Endometrial microvascular endothelial cells (primary cell): ENCODE measurements around the gene WDR70. TPM values are rescaled to one million over a fixed set of nuclear protein-coding genes. Genes with fewer than 3 reads are reported as not detected.
"Not testable (repeated sequence)": the region's sequence is repeated elsewhere in the genome, so short reads cannot be mapped to it uniquely, and the experiment has no call there.

Experiments
- in situ Hi-C: cut with HindIII; loops from 2 replicates; pipeline ENCODE4 v1.10.0; 2017; ENCODE audit warnings: low sequenced_read_pairs, low pct_unique_long_range_greater_than_20kb; ENCODE audit errors: inconsistent ontology term
- total RNA-seq: library from RNA; depleted of rRNA; stranded (reverse); fragments of >200 nt; gene quantifications from one replicate; pipeline ENCODE4 v1.2.3, GENCODE V29; 2015; ENCODE audit errors: inconsistent ontology term

WDR70 gene
- total RNA-seq, 1 donor from 2014 or later, result 19.3 TPM

GRCh38 chr5:37767961-37768360 lies 388.8 kb downstream of the WDR70 start:
- in situ Hi-C loops, result no loop called here

GRCh38 chr5:37768371-37768770 lies 389.3 kb downstream of the WDR70 start:
- in situ Hi-C loops, result no loop called here

- in situ Hi-C loops, result no loop called here
Observed at GRCh38 chr5:37769108-37769507, 390.0 kb downstream of the WDR70 start.

- in situ Hi-C loops, result no loop called here
Observed at GRCh38 chr5:37769840-37770239, 390.7 kb downstream of the WDR70 start.

GRCh38 chr5:37770786-37771185 lies 391.7 kb downstream of the WDR70 start:
- in situ Hi-C loops, result no loop called here

- in situ Hi-C loops, result no loop called here
Observed at GRCh38 chr5:37771203-37771611, 392.1 kb downstream of the WDR70 start.

DNA sequence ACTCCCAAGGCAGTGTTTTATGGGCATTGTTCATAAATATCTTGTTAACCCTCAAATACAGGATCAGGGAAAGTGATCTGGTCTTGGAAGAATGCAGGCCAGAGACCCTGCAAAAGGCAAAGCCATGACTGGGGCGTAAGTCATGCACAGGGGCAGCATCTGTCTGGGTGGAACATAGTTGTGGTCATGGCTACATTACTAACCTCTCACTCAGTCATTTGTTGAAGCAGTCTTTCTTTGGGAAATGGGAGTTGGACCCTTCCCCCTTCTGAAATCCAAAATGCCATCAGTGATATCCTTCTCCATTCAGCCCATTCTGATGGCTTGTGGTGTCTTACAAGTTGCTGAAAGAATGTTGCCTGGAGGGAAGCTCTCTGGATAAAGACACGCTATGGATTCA lies 392.6 kb downstream of the WDR70 start:
- in situ Hi-C loops, result no loop called here

DNA sequence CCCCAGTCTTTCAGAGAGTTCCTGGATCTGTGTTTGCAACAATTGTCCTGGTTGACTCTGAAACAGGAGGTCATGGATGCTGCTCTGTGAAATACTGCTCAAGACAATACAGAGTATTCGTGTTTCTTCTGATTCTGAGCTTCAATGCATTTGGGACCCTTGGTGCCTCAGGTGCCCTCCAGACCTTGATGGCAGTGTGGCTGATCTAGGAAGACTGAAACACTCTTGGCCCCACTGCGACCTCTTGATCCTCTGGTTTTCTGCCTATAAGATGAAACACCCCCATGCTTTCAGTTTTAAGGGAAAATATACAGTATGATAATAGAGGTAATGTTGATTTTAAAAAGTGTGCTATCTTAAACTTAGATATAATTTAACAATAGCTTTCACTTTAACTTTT lies 393.1 kb downstream of the WDR70 start:
- in situ Hi-C loops, result no loop called here

DNA sequence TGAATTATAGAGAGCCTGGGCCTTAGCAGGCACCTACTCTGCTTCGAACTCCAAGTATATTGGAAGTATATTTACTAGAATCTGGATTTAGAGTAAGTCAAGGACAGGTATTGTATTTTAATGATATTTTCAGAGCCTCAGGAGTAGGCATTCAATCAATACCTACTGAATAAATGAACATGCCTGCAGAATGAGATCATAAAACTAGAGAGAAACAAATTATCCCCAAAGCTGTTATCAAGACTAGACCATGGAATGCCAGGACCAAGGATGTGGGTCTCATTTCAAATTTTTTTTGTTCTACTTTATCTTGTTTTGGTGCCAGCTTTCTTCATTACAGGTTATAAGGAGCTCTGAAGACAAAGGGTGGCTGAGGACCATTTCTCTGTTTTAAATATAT lies 394.7 kb downstream of the WDR70 start:
- in situ Hi-C loops, result no loop called here

DNA sequence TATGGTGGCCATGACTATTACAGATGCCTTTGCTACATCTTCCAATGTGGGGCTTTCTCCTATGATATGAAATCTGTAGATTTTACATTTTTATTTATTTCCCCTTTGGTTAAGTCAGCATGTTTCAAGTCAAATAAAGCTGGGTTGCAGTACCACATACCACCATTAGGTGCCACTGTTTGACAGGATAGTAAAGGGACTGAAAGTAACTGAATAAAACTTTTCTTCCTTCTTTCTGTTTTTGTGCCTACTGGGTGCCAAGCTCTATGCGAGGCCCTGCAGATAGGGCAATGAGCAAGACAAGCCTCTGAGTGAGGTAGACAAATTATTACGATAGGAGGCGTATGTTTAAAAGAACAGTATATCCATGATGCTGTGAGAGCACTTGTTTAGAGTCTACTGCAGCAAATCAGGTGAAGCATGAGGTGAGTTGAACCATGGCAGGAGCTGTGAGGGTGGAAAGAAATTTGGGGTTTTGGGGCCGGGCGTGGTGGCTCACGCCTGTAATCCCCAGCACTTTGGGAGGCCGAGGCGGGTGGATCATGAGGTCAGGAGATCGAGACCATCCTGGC lies 395.9 kb downstream of the WDR70 start:
- in situ Hi-C loops, result no loop called here

DNA sequence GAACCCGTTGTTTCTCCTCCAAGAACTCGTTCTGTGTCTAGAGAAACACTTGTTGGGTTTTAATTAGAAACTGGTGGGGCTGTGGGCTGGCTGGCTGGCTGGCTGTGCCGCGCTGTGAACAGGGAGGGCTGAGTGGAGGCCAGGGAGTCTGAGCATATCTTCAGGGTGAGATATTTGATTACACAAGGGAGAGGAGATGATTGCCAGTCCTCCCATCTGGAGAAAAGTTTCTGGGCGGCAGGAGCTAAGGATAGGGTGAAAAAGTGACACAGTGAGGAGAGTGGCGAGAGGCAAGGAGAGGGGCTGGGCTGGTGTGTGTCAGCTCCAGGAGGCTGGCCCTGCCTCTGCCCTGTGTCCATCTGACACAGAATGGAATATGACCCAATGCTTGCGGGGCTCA lies 397.7 kb downstream of the WDR70 start:
- in situ Hi-C loops, result no loop called here

GRCh38 chr5:37777432-37778130 lies 398.5 kb downstream of the WDR70 start:
- in situ Hi-C loops, result no loop called here

DNA sequence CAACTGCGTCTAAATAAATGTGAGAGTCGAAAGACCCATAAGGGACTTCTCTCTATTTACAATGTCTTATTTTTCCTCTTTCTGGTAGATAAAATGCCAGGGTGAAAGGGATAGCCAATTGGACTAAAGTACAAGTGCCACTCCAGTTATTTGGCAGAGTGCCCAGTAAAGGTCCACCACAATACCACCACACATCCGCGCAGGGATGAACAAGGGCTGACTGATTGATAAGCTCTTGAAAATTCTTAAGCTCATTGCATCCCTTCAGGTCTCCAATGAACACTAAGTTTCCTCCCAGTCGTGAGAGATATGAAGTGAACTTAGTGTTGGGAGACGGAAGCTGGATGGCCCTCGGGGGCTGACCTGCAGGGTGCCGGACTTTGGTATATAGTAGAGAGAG lies 402.3 kb downstream of the WDR70 start:
- in situ Hi-C loops, result not testable (repeated sequence)

DNA sequence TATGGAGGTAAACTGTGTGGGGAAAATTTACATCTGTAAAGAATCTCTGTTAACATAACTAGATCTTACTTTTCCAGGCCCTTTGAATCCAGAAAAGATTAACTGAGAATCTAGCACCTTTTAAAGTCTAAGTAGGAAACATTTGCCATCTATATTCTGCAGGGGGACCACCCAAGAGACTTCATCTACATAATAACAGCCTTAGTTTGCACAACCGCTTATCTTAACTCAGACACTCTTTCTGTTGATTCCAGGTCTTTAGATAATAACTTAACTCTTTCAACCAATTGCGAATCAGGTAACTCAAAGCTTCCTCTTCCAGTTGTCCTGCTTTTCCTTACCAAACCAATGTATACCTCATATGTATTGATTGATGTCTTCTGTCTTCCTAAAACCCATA lies 407.3 kb downstream of the WDR70 start:
- in situ Hi-C loops, result no loop called here

DNA sequence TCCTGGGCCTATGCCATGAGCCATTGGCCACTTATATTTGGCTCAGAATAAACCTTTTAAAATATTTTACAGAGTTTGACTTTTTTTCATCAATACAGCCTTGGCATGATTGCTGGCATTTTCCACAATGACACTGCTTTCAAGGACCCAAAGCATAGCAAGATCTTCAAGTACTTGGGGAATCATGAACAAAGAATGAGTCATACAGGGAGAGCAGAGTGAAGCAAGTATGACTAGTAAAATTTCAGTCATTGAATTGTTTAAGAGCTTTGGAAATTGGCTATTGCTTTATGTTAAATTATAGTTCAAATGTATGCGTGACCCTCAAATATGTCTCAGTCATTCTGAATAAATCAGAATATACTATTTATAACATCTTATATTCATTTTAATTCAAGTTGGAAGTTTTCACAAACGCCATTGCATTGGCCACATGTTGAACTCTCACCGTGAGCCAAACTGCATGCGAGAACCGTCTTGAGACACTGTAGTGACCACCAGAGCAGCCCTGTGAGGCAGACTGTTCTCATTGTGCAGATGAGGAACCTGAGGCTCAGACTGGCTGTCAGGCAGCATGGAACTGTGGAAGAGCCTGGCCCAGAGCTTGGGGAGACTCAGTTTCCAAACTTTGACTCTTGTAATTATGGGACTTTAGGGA lies 407.9 kb downstream of the WDR70 start:
- in situ Hi-C loops, result no loop called here

- in situ Hi-C loops, result no loop called here
Observed at GRCh38 chr5:37787742-37788141, 408.6 kb downstream of the WDR70 start.

GRCh38 chr5:37789991-37790390 lies 410.9 kb downstream of the WDR70 start:
- in situ Hi-C loops, result no loop called here

DNA sequence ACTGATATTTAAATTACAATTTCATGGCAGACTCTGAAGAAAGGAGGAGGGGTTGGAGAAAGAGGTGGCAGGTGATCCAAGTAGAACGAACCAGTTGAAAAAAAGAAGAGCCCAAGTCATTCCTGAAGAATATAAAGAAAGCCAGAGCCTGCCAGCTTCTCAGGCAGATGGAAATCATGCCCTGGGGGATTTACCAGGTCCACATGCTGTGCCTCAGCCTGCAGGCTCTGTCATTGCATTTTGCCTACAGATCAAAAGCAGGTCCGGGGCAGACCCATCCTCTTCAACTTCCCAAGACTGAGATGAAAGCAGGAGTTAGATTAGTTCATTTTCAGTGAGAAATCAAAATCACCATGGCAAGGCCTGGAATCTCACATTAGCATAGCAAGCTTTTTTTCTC lies 412.2 kb downstream of the WDR70 start:
- in situ Hi-C loops, result no loop called here

- in situ Hi-C loops, result no loop called here
Observed at GRCh38 chr5:37792975-37793631, 414.0 kb downstream of the WDR70 start.

- in situ Hi-C loops, result not testable (repeated sequence)
Observed at GRCh38 chr5:37795292-37795691, 416.2 kb downstream of the WDR70 start.
